GM12865 (cell line): ENCODE data around the gene TMPRSS11B.

Experiments used
- DNase-seq: peaks from one replicate; pipeline ENCODE4 v3.0.0; 2010; ENCODE audit warnings: low read depth
- H3K4me3 ChIP-seq: 2 replicates; pipeline ENCODE4 v1.5.1; 2011; ENCODE audit warnings: mild to moderate bottlenecking, low read depth, low read length, control low read depth
- CTCF ChIP-seq: IDR thresholded peaks from 2 replicates; pipeline ENCODE4 v1.5.1; 2011; ENCODE audit warnings: low read length, control low read depth, low read depth, inconsistent platforms; ENCODE audit not compliant: insufficient read depth; ENCODE audit errors: missing control alignments

The TMPRSS11B gene

GRCh38 chr4:68259191-68259590 is 13.7 kb upstream of the TMPRSS11B start:
- no peak overlapping the region for H3K4me3 ChIP-seq

GRCh38 chr4:68257719-68258118 is 12.2 kb upstream of the TMPRSS11B start:
- DNase-seq: no peak
- no peak overlapping the region for H3K4me3 ChIP-seq
- no peak for TF ChIP-seq CTCF

More at GRCh38 chr4:68259191-68259590, 13.7 kb upstream of the TMPRSS11B start:
- no peak for DNase-seq
- TF ChIP-seq CTCF: no peak

GRCh38 chr4:68256284-68256683 is 10.8 kb upstream of the TMPRSS11B start:
- TF ChIP-seq CTCF: no peak
- H3K4me3 ChIP-seq: no peak overlapping the region
- no peak for DNase-seq

GRCh38 chr4:68250151-68250930 is 4.8 kb upstream of the TMPRSS11B start:
- H3K4me3 ChIP-seq: no peak overlapping the region

GRCh38 chr4:68249434-68249833 is 3.9 kb upstream of the TMPRSS11B start:
- DNase-seq: peak; percentile 23
- H3K4me3 ChIP-seq: no peak overlapping the region
- no peak for TF ChIP-seq CTCF

More at GRCh38 chr4:68250151-68250930, 4.8 kb upstream of the TMPRSS11B start:
- DNase-seq: no peak
- TF ChIP-seq CTCF: no peak

GRCh38 chr4:68240620-68241019 is 4.9 kb downstream of the TMPRSS11B start:
- no peak overlapping the region for H3K4me3 ChIP-seq
- TF ChIP-seq CTCF: no peak
- no peak for DNase-seq

GRCh38 chr4:68228568-68228967 is 16.9 kb downstream of the TMPRSS11B start:
- no peak overlapping the region for H3K4me3 ChIP-seq
- no peak for DNase-seq
- TF ChIP-seq CTCF: no peak
